GM21528 (cell line): ENCODE measurements around the gene SORCS1.

Source experiments
- ATAC-seq: cut with Tn5 transposase; IDR thresholded peaks from one replicate; pipeline ENCODE4 v1.9.1; 2021; ENCODE audit warnings: mild to moderate bottlenecking, moderate library complexity; ENCODE audit not compliant: unreplicated experiment, low FRiP score

The SORCS1 gene

GRCh38 chr10:106913348-106913747, 251.2 kb downstream of the SORCS1 start:
- ATAC-seq, result no peak

- ATAC-seq, result no peak
These were observed 253.4 kb downstream of the SORCS1 start for GRCh38 chr10:106911096-106911495.

- ATAC-seq, result no peak
These were observed 253.8 kb downstream of the SORCS1 start for GRCh38 chr10:106910666-106911065.

DNA sequence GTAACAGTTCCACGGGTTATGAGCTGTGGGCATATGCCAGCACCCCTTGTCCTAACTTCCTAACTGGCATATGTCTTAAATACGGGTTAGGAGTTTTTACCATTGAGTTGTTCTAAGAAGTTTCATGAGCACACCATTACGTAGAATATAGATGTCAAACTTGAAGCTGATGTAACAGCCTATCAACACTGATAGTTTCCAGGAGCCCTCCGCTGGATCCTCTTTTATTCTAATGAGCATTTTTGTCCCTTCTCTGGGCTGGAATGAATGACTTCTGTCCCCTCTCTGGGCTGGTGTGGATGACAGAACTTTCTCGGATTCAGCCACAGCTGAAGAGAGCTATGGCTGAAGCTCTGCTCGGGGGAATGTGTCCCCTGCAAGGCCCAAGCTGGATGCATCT, 256.3 kb downstream of the SORCS1 start:
- ATAC-seq, result no peak

- ATAC-seq, result no peak
These were observed 260.3 kb downstream of the SORCS1 start for GRCh38 chr10:106904209-106904608.

GRCh38 chr10:106903180-106903579, 261.3 kb downstream of the SORCS1 start:
- ATAC-seq, result no peak

DNA sequence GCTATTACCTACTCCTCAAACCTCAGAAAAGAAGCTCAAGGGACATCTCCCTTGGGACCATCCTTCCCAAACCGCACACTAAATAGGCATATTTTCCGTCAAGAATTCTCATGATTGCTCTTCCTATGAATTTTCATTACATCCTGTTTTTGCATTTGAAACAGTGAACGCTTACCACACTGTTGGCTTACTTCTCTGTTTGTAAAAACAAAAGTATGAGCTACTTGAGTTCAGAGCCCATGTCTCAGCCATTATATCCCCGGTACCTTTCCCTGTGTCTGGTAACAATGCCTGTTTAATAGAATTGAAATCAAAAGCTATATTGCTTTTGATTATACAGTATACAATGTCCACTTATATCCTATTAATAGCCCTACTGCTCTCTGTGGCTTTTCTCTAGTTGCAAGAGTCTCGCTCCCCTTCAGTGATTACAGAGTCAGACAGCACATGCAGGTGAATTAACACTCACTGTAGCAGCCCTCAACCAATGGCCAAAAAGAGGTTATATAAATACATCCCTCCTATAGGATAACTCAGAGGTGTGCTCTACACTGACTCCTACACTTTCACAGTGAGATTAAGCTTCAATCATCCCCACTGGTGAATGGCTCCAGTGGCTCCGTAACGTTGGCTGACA, 264.4 kb downstream of the SORCS1 start:
- peak; percentile 56 for ATAC-seq

- ATAC-seq, result no peak
These were observed 266.1 kb downstream of the SORCS1 start for GRCh38 chr10:106898446-106898845.

DNA sequence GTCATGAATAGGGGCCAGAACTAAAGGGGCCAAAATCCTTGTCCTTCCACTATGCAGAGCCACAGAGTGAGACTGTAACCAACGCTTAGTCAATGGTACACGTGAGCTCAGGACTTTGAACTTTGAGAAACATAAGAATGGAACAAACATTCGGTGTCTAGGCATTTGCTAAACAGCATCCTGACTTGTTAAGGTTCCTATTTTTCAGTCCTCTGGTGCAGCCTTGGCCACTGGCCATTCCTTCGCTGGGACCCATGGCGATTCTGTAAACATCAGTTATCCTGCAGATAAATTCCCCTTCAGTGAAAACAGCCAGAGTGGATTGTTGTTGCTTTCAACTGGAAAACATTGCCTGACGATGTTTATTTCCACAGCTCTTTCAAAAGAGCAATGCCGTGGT, 266.8 kb downstream of the SORCS1 start:
- ATAC-seq, result no peak

DNA sequence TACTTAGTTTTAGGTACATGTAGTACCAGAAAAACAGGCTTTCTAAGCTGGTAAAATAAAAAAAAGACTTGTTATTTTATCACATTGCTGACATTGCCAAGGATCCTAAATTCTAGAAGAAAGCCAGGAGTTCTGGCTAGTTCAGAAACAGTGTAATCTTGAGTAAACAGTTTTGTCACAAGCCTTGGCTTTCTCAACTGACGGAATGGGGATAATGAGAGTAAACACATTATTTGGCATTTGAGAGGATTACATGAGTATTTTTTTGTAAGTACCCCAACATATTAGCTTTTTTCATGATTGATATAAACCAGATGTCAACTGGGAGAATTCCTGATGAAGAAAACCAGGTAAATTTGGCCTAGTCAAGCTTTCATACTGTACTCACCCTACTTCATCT, 269.8 kb downstream of the SORCS1 start:
- no peak for ATAC-seq

- ATAC-seq, result no peak
These were observed 286.9 kb downstream of the SORCS1 start for GRCh38 chr10:106877574-106877973.

- no peak for ATAC-seq
These were observed 290.0 kb downstream of the SORCS1 start for GRCh38 chr10:106874604-106874889.

DNA sequence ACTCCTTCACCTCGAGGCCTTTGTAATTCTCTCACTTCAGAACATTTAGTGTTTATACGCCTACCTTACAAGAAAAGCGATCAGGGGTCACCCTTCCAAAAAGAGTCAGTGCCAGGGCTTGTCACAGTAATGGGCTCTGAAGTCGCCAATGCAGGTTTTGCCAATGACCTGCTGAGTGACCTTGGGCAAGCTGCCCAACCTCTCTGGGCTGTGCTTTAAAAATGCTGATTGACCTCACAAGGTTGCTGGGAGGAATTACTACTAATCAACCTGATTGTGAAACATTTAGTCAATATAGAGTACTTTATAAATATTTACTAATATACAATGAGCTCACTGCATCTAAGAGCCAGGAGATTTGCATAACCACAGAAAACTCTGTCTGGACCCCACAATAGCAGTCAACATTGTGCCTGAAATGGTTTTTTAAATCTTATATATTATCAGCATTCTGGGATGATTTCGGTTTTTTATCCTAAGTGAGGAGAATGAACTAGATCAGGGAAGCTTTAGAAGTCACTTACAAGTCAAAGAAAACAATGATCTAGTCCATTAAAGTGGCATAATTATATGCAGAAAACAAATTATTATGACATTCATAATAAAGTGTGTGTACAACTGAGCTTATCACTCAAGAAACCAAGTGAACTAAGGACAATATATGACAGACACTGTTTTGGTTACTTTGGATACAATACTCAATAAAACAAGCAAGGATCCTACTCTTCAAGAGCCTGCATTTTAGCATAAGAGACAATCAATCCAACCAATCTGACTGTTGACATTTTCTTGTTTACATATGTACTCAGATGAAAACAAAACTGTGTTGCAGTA, 290.5 kb downstream of the SORCS1 start:
- ATAC-seq, result no peak

DNA sequence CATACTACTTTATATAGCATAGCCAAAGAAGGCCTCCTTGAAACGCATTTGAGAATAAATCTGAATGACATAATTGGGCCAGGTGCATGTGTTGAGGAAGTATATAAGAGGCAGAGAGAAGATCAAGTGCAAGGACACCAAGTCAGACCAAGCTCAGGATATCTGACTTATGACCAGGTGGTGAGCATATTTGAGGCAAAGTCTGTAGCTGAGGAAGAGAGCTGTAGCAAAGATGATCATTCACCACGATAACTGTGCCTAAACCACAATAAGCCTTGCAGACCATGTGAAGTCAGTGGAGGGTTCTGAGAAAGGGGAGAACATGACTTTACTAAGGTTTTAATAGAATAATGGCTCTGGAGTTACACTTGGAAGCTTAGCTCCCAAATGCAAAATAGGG, 292.3 kb downstream of the SORCS1 start:
- no peak for ATAC-seq

DNA sequence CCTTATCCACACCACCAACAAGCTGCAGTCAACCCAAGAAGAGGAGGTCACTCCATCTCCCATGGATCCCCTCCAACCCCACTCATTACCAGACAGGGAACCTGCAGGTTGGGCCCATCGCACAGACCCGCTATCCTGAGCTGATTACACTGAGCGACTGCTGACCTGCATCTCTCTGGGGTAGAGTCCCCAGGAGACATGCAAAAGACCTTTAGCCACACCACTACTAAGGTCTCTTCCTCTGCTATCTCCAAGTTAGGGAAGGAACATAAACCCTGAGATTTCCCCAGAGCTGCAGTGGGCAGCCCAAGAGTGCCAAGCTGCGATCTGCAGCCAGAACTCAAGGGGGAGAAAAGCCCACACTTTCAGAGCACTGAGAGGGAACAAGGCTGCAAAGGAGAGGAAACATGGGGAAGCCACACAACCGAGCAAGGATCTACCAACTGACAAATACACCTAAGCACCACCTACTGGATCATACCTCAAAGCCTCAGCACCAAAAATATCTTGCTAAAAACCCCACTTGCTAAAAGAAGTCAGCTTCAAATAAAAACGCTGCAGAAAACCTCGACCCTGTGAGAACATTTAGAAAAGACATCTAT, 298.2 kb downstream of the SORCS1 start:
- peak; percentile 58 for ATAC-seq

GRCh38 chr10:106864031-106864430, 300.5 kb downstream of the SORCS1 start:
- no peak for ATAC-seq

GRCh38 chr10:106863549-106863948, 301.0 kb downstream of the SORCS1 start:
- ATAC-seq, result no peak

DNA sequence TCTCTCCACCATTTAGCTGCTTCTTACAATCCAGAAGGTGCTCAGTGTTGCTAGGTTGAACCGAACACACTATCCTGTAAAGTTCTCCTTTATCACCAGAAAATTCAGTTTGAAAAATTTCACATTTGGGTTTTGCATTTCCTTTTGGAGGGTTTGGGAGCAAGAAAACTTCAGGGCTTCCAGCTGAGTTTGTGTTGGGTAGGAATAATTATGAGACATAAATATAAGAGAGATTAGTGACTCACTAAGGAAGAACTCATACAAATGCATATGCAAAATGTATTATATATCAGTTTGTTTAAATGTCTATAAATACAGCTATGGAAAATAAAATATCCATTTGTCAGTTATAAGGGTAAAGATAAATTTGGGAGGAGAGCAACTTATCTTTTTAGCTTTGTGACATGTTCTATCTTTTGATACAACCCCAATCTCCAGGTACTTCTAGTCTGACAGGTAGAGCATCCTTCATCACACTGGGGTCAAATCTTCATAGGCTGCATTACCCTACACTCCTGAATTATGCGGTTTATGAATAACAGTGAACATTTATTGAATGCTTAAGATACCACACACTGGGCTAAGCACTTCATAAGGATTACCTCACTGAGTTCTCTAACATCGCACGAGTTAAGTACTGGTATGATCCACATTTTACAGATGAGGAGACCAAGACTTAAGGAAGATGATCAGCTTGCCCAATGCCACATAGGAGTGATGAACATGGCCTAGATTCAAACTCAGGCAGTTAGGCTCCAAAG, 304.4 kb downstream of the SORCS1 start:
- ATAC-seq, result no peak

DNA sequence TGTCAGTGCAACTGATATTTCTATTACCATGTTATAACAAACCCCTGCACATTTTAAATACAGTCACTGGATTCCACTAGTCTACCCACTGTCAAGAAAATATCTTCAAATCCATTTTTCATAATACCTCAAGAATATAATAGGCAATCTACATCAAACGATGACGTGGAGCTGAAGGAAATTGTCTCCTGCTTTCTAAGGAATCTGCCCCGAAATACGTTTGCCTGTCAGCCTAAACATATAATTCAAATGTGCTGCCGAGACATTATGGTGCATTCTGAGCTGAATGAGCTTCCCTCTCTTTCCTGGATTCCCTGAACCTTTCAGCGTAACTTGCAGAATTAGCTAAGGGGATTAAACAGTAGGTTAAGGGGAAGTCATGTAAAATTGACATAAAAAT, 306.8 kb downstream of the SORCS1 start:
- ATAC-seq, result no peak

DNA sequence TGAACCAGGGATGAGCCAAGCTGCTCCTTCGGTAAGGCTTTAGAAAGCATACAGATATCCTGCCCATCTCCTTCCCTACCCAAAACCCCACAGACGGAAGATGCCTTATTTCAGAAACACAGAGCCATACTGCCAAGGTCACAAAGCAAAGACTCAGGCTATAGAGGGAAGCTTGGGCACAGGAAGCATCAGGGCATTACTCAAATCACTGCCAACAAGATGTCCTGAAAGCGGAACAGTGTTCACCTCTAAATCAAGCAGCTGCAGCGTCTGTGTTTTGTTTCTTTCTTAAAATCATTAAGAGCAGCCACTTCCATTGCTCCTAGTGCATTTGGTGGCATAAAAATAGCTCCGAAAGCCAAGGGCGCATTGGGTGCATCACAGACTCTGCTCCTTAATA, 307.3 kb downstream of the SORCS1 start:
- no peak for ATAC-seq
